ELF-1 (cell line): ENCODE results near the gene RASAL2.
"Not testable (repeated sequence)": the region's sequence is repeated elsewhere in the genome, so short reads cannot be mapped to it uniquely, and the experiment has no call there.

Source experiments
- DNase-seq: peaks from one replicate; pipeline ENCODE4 v3.0.0-alpha.2; 2016; ENCODE audit warnings: low read depth, low spot score

RASAL2 gene

GRCh38 chr1:178160736-178161475 is 67.0 kb downstream of the RASAL2 start:
- no peak for DNase-seq

- no peak for DNase-seq
These were observed 67.6 kb downstream of the RASAL2 start for GRCh38 chr1:178161516-178161915.

DNA sequence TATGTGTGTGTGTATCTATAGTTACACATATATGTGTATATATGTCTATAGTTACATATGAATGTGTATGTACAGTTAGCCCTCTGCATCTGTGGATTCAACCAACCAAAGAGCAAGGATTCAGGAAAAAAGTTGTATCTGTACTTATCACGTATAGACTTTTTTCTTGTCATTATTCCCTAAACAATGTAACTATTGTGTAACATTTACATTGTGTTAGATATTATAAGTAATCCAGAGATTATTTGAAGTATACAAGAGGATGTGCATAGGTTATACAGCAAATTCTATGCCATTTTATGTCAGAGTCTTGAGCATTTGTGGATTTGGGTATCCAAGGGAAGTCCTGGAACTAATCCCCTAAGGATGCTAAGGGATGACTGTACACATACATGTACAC is 71.3 kb downstream of the RASAL2 start:
- DNase-seq, result no peak

DNA sequence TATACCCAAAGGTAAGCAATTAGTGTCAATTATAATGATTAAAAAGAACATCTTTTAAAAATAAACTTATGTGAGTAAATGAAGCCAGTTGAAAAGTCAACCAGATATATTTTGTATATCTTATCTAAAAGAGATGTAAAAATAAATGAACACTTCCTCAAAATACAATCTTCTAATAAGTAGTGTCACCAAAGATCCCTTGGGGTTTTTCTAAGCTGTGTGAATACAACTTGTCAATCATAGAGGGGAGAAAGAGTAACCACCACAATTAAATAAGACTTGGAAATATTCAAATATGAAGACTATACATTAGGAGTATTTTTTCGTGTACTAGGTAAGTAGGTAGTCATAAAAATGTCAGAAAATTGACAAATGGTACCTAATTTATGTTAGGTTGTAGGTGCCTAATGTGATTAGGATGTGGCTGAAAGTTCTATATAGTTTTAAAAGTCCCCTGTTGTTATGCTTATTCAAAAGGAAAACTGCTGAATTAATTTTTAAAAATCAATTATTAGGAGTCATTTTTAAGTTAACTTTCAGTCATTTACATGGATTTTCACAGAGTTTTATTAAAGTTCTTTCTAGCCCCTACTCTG is 72.6 kb downstream of the RASAL2 start:
- DNase-seq, result no peak

- no peak for DNase-seq
These were observed 74.6 kb downstream of the RASAL2 start for GRCh38 chr1:178168536-178168935.

DNA sequence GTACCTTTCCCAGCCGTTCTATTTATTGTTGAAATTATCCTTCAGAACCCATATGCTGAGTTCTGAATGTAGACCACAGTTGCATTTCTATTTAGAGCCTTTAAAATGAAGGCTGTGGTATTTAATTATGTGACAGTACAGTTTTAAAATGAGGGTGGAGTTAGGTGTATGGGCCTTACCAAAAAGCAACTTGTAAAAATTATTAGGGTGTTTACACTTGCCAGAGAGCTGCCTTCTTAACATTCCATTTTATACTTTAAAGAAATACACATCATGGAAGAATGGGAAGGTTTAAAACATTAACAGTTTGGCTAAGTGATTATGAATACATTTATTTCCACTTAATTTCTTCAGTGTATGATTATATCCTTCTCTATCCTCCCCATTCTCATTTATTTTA is 75.7 kb downstream of the RASAL2 start:
- DNase-seq, result no peak

DNA sequence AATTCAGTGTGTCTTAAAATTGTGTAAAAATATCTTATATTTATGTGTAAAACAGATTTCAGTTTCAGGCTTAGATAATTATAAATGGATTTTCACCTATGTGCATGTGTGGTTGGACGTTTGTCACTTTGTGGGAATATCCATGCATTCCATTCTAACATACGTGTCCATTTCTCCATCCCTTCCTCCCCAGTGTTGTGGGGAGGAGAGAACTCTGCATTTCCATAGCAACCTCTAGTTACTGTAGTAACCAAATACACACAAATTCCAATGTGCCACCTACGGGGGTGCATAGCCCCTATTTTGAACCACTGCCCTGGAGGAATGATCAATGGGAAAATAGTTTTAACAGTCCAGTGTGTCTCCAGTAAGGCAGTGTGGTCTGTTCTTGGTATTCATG is 79.0 kb downstream of the RASAL2 start:
- DNase-seq, result no peak

GRCh38 chr1:178174539-178174938 is 80.6 kb downstream of the RASAL2 start:
- no peak for DNase-seq

DNA sequence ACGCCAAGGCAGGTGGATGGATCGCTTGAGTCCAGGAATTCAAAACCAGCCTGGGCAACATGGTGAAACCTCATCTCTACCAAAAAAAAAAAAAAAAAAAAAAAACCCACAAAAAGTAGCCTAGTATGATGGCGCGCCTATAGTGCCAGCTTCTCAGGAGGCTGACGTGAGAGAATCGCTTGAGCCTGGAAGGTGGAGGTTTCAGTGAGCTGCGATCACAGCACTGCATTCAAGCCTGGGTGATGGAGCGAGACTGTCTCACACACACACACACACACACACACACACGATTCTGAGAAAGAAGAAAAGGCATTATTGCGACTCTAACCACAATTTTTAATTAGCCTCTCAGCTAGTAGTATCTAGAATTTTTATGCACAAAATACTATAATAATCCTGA is 86.5 kb downstream of the RASAL2 start:
- DNase-seq, result no peak

DNA sequence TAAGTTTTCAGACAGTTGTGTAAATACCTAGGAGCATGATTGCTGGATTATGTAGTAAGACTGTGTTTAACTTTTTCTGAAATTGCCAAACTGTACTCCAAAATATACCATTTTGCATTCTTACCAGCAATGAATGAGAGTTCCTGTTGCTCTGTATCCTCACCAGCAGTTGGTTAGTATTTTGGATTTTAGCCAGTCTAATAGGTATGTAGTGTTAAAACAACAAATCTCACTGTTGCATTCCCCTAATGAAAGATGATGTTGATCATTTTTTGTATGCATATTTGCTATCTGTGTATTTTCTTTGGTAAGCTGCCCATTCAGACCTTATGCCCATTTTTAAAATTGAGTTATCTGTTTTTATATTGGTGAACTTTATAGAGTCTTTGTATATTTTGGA is 89.9 kb downstream of the RASAL2 start:
- DNase-seq, result no peak

DNA sequence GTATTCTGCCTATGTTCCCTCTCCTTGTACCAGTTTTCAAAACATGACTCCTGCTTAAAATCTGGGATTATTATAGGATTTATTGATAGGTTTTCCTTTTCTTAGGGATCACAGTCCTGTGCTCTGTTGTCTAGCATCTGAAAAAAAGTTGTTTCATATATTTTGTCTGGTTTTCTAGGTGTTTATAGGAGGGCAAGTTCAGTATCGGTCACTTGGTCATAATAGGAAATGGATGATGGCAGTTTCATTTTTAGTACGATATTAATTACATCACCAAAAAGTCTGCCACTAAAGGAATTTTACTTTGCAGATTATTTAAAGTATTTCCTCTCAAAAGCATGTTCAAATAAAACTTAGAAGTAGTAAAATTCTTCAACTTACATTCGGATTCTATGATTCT is 94.4 kb downstream of the RASAL2 start:
- no peak for DNase-seq

DNA sequence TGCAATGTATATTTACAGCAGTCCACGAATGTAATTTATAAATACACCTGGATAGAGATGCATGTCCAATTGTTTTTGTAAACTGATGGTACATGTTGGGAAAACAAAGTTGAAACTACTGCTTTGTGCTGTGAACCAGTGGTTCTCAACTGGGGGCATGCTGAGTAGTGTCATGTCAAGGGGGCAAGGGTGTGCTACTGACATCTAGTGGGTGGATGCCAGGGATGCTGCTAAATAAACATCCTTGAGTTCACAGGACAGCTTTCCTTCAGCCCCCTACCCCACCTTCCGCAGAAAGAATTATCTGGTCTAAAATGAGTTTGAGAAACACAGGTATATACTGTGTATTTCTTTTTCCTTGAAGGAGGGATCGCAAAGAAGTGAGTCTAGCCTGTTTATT is 95.9 kb downstream of the RASAL2 start:
- peak; percentile 66 for DNase-seq

- DNase-seq, result no peak
These were observed 97.0 kb downstream of the RASAL2 start for GRCh38 chr1:178190881-178191280.

DNA sequence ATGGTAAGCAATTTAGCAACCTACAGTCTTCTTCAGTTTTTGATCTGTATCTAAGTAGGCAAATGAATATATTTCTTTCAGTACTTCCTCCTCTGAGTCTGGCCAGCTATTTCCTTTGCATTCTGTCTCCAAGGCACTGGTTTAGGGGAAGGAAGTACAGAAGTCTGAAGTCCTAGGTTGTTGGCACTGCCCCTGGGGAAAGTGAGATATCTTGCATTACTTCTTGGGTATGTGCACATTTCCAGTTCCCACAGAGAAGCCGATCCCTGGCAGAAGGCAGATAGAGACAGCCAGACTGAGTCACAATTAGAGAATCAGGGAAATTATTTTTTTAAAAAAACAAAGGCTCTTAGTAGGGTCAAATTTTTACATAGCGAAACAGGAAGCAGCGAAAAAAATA is 98.8 kb downstream of the RASAL2 start:
- no peak for DNase-seq

DNA sequence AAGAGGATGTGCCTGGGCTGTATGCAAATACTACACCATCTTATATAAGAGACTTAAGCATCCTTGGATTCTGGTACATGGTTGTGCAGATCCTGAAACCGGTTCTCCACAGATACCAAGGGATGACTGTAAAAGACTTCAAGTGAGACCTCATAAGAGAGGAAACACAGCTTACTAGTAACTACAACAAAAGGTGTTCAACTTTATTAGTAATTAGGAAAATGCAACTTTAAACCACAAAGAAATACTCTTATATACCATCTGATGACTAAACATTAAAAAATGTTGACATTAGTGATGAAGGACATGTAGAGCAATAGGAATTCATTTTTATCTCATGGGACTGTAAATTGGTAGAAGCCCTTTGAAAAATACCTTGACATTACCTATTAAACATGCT is 102.7 kb downstream of the RASAL2 start:
- DNase-seq, result no peak

DNA sequence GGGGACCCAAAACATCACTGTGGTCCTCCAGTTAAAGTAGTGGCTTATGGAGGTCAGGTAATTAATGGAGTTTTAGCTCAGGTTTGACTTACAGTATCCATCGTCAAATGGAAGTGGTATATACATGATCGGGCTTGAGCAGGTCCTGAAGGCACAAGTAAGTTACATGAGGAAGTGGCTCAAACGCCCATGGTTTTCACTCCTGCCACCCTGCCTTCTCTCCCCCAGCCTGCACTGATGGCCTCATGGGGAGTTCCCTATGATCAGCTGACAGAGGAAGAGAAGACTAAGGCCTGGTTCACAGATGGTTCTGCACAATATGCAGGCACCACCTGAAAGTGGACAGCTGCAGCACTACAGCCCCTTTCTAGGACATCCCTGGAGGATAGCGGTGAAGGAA is 108.2 kb downstream of the RASAL2 start:
- not testable (repeated sequence) for DNase-seq

- not testable (repeated sequence) for DNase-seq
These were observed 108.6 kb downstream of the RASAL2 start for GRCh38 chr1:178202546-178202945.

DNA sequence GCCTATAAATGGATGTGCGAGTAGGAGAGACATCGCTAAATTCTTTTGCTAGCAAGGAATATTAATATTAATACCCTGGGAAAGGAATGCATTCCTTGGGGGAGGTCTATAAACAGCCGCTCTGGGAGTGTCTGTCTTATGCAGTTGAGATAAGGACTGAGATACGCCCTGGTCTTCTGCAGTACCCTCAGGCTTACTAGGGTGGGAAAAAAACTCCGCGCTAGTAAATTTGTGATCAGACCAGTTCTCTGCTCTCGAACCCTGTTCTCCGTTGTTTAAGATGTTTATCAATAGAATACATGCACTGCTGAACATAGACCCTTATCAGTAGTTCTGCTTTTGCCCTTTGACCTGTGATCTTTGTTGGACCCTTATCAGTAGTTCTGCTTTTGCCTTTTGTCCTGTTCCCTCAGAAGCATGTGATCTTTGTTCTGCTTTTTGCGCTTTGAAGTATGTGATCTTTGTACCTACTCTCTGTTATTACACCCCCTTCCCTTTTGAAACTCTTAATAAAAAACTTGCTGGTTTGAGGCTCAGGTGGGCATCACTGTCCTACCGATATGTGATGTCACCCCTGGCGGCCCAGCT is 114.5 kb downstream of the RASAL2 start:
- peak; percentile 3 for DNase-seq

DNA sequence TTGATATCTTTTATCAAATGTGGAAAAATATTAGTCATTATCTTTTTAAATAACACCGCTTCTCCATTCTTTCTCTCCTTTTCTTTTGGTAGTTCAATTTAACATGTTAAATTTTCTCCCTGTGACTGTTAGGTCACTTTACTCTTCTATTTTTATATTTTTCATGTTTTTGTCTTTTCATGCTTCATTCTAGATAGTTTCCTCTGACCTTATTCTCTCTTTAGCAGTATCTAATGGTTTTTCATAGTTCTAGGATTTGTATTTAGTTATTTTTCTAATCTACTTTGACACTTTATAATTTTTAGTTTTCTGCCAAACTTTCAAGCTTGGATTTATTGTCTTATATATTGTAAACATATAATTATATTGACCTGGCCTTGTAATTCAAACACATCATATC is 116.0 kb downstream of the RASAL2 start:
- DNase-seq, result no peak

GRCh38 chr1:178218550-178218949 is 124.6 kb downstream of the RASAL2 start:
- no peak for DNase-seq

DNA sequence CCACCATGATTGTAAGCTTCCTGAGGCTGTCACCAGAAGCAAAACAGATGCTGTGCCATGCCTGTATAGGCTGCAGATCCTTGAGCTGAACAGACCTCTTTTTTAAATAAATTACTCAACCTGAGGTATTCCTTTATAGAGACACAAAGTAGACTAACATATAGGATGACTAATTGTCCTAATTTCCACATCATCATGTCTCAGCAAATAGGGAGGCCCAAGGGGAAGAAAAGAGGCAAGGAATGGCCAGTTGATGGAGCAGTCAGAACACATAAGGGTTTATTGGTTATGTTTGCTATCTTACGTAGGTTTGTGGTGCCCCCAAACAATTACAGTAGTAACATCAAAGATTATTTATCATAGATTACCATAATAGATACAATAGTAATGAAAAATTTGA is 126.2 kb downstream of the RASAL2 start:
- DNase-seq, result no peak

GRCh38 chr1:178223289-178223688 is 129.4 kb downstream of the RASAL2 start:
- DNase-seq, result no peak

GRCh38 chr1:178224358-178224757 is 130.5 kb downstream of the RASAL2 start:
- DNase-seq, result no peak
